Measurements from ENCODE around the gene DNAI2. TPM values are rescaled to one million over a fixed set of nuclear protein-coding genes. Genes with fewer than 3 reads are reported as not detected.

The DNAI2 gene
- total RNA-seq, 1 experiment from 2014 or later = not detected

- ChIA-PET POLR2A (ENCODE audit: unreplicated experiment) (no interaction called here), CTCF (interaction anchor here (0.9 to 1.4 kb wide), 5 partner anchors 15 to 318 kb away, joined by 3 to 7 read pairs (median 3); partner anchors contain the start of gene TTYH2)
- intact Hi-C loops (cut with micrococcal nuclease) = loop anchor here (1.0 to 5.0 kb wide), 2 partner anchors 55 to 149 kb away; partner anchors contain the start of gene TTYH2
- ATAC-seq (peak; percentile 91), DNase-seq (peak; percentile 68)
- Histone ChIP-seq H3K9me3 (ENCODE audit: low read length) (no peaks in the 10 kb centered on the region), H3K36me3 (ENCODE audit: low read depth, low read length) (no peaks in the 10 kb centered on the region), H4K20me1 (ENCODE audit: low read length) (no peaks in the 10 kb centered on the region), H3K27me3 (ENCODE audit: low read length) (peaks cover 66% of the 10 kb centered on the region), H3K9me2 (replicated peaks; ENCODE audit: low read length) (no peaks in the 10 kb centered on the region), H3F3A (ENCODE audit: low read length, unreplicated experiment) (no peaks in the 10 kb centered on the region), H3K27ac (ENCODE audit: low read length) (no peak within 1 kb of the TSS), H3K79me2 (ENCODE audit: low read length) (no peaks in the 10 kb centered on the region), H3K4me3 (ENCODE audit: low read length) (no peak within 1 kb of the TSS), H3K4me1 (ENCODE audit: insufficient read depth, low read length) (no peaks in the 10 kb centered on the region), H2AFZ (ENCODE audit: low read length) (no peak within 1 kb of the TSS), H3K9ac (ENCODE audit: low read length) (no peak within 1 kb of the TSS), H3K4me2 (ENCODE audit: low read length) (no peak within 1 kb of the TSS)
- no TSS peak for BruUV-seq (replicated peaks)
- no peak for TF ChIP-seq EZH2phosphoT487 (IDR thresholded peaks at IDR 0.05; ENCODE audit: borderline replicate concordance, low read length)
- TF ChIP-seq, protein P1, sequence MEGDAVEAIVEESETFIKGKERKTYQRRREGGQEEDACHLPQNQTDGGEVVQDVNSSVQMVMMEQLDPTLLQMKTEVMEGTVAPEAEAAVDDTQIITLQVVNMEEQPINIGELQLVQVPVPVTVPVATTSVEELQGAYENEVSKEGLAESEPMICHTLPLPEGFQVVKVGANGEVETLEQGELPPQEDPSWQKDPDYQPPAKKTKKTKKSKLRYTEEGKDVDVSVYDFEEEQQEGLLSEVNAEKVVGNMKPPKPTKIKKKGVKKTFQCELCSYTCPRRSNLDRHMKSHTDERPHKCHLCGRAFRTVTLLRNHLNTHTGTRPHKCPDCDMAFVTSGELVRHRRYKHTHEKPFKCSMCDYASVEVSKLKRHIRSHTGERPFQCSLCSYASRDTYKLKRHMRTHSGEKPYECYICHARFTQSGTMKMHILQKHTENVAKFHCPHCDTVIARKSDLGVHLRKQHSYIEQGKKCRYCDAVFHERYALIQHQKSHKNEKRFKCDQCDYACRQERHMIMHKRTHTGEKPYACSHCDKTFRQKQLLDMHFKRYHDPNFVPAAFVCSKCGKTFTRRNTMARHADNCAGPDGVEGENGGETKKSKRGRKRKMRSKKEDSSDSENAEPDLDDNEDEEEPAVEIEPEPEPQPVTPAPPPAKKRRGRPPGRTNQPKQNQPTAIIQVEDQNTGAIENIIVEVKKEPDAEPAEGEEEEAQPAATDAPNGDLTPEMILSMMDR (conservative IDR thresholded peaks at IDR 0.05; ENCODE audit: low read depth, low read length) = peak; percentile 94
Measured at GRCh38 chr17:74361230-74362068, 87.4 kb downstream of the DNAI2 start, which contains the start of gene BTBD17. Gene BTBD17 (minus strand): TSS chr17:74361868. CDS start chr17:74361819, 49 bp downstream.

DNA sequence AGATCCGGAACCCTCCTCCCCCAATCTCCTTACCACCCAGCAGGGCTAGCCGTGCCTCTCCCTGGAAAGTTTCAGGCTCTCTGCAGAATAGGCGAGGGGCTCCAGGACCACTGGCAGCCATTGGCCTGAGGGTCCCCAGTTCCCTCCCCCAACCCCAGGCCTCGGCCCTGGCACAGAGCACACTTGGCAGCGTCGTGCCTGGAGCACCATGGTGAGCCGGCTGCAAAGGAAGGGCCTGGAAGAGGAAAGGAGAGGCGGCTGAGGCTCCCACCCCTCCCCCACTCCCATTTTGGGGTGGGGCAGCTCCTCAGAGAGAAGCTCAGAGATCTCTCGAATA, 88.0 kb downstream of the DNAI2 start:
- Histone ChIP-seq H3K9me3 (ENCODE audit: low read length) (no peaks in the 10 kb centered on the region), H3K4me1 (ENCODE audit: insufficient read depth, low read length) (no peaks in the 10 kb centered on the region), H3K4me2 (ENCODE audit: low read length) (no peak overlapping the region), H3K36me3 (ENCODE audit: low read depth, low read length) (no peaks in the 10 kb centered on the region), H3F3A (ENCODE audit: low read length, unreplicated experiment) (no peaks in the 10 kb centered on the region), H3K9me2 (replicated peaks; ENCODE audit: low read length) (no peaks in the 10 kb centered on the region), H2AFZ (ENCODE audit: low read length) (no peak overlapping the region), H3K27ac (ENCODE audit: low read length) (no peak overlapping the region), H3K27me3 (ENCODE audit: low read length) (peaks cover 60% of the 10 kb centered on the region), H4K20me1 (ENCODE audit: low read length) (no peaks in the 10 kb centered on the region), H3K4me3 (ENCODE audit: low read length) (no peak overlapping the region), H3K9ac (ENCODE audit: low read length) (no peak overlapping the region), H3K79me2 (ENCODE audit: low read length) (no peaks in the 10 kb centered on the region)
- TF ChIP-seq EZH2 (IDR thresholded peaks at IDR 0.05; ENCODE audit: low read length, unreplicated experiment) (no peak), EZH2phosphoT487 (IDR thresholded peaks at IDR 0.05; ENCODE audit: borderline replicate concordance, low read length) (no peak)
- TF ChIP-seq, protein P1 (conservative IDR thresholded peaks at IDR 0.05; ENCODE audit: low read depth, low read length) = no peak
- ChIA-PET POLR2A (ENCODE audit: unreplicated experiment) (no interaction called here), CTCF (interaction anchor here (0.9 to 1.4 kb wide), 5 partner anchors 56 to 319 kb away, joined by 3 to 7 read pairs (median 3); partner anchors contain the start of gene TTYH2)
- DNase-seq (no peak), ATAC-seq (no peak)
- no TSS peak for BruUV-seq (replicated peaks)
- intact Hi-C loops (cut with micrococcal nuclease) = loop anchor here (5.0 kb wide), 1 partner anchor 150 kb away; the partner anchor contains the start of gene TTYH2
